ENCODE measurements around the gene TMEM45B.
"Not testable (repeated sequence)": the region's sequence is repeated elsewhere in the genome, so short reads cannot be mapped to it uniquely, and the experiment has no call there.

TMEM45B gene

GRCh38 chr11:129815596-129816461, at the start of gene TMEM45B:
Gene TMEM45B (plus strand): TSS chr11:129815848. CDS start chr11:129852483, 36,635 bp downstream.
- peak; percentile 37 for DNase-seq

- DNase-seq = peak; percentile 21
Measured at GRCh38 chr11:129766898-129767604, 48.6 kb upstream of the TMEM45B start.

GRCh38 chr11:129767827-129768226, 47.8 kb upstream of the TMEM45B start:
- DNase-seq = no peak

- DNase-seq = no peak
Measured at GRCh38 chr11:129768356-129768755, 47.3 kb upstream of the TMEM45B start.

- no peak for DNase-seq
Measured at GRCh38 chr11:129769059-129769458, 46.6 kb upstream of the TMEM45B start.

GRCh38 chr11:129770993-129771392, 44.7 kb upstream of the TMEM45B start:
- DNase-seq = no peak

GRCh38 chr11:129771456-129771855, 44.2 kb upstream of the TMEM45B start:
- DNase-seq = not testable (repeated sequence)

GRCh38 chr11:129778877-129779276, 36.8 kb upstream of the TMEM45B start:
- no peak for DNase-seq

- DNase-seq = no peak
Measured at GRCh38 chr11:129779342-129779741, 36.3 kb upstream of the TMEM45B start.

GRCh38 chr11:129785383-129786111, 30.1 kb upstream of the TMEM45B start:
- no peak for DNase-seq

- DNase-seq = not testable (repeated sequence)
Measured at GRCh38 chr11:129786112-129786416, 29.6 kb upstream of the TMEM45B start.

GRCh38 chr11:129787532-129788155, 28.0 kb upstream of the TMEM45B start:
- no peak for DNase-seq

GRCh38 chr11:129788278-129788677, 27.4 kb upstream of the TMEM45B start:
- DNase-seq = no peak

GRCh38 chr11:129790106-129790505, 25.5 kb upstream of the TMEM45B start:
- no peak for DNase-seq

- DNase-seq = no peak
Measured at GRCh38 chr11:129791515-129791914, 24.1 kb upstream of the TMEM45B start.

- DNase-seq = no peak
Measured at GRCh38 chr11:129792663-129793062, 23.0 kb upstream of the TMEM45B start.

- no peak for DNase-seq
Measured at GRCh38 chr11:129795089-129795488, 20.6 kb upstream of the TMEM45B start.

GRCh38 chr11:129798212-129798611, 17.4 kb upstream of the TMEM45B start:
- no peak for DNase-seq

- DNase-seq = not testable (repeated sequence)
Measured at GRCh38 chr11:129800162-129800561, 15.5 kb upstream of the TMEM45B start.

- no peak for DNase-seq
Measured at GRCh38 chr11:129800655-129801054, 15.0 kb upstream of the TMEM45B start.

GRCh38 chr11:129803533-129803932, 12.1 kb upstream of the TMEM45B start:
- no peak for DNase-seq

GRCh38 chr11:129804012-129804411, 11.6 kb upstream of the TMEM45B start:
- DNase-seq = no peak

- DNase-seq = not testable (repeated sequence)
Measured at GRCh38 chr11:129808241-129808640, 7.4 kb upstream of the TMEM45B start.

Measured in 8988T (cell line).